Cardiac fibroblast (primary cell): ENCODE measurements around the gene SNTG2.
A peak's percentile ranks its signal among the peaks of the same experiment; 100 is the strongest.

ENCODE experiments used
- DNase-seq, 2 donors: peaks; one replicate each; pipeline versions ENCODE4 v3.0.0 to v3.0.0-alpha.2; 2010; ENCODE audit warnings: low read depth in 2 of 2
- H3K4me3 ChIP-seq, 2 donors: replicated peaks in 1 of 2; 1 replicate in 1 of 2; 2 replicates in 1 of 2; pipeline ENCODE4 v1.5.1; 2011; ENCODE audit warnings: low read depth in 2 of 2, low read length in 2 of 2, mild to moderate bottlenecking in 2 of 2, moderate library complexity in 1 of 2
- TF ChIP-seq, protein P1 (sequence below): IDR thresholded peaks from one replicate; pipeline ENCODE4 v1.5.1; 2011; ENCODE audit warnings: low read depth, mild to moderate bottlenecking, low read length, inconsistent platforms

Gene SNTG2

GRCh38 chr2:950080-950966 is at the start of gene SNTG2:
Gene SNTG2 (plus strand): TSS chr2:950849. CDS start chr2:950997, 148 bp downstream.
- DNase-seq = no peak
- H3K4me3 ChIP-seq = peak within 1 kb of the TSS; percentile 37 to 48
- TF ChIP-seq, protein P1, sequence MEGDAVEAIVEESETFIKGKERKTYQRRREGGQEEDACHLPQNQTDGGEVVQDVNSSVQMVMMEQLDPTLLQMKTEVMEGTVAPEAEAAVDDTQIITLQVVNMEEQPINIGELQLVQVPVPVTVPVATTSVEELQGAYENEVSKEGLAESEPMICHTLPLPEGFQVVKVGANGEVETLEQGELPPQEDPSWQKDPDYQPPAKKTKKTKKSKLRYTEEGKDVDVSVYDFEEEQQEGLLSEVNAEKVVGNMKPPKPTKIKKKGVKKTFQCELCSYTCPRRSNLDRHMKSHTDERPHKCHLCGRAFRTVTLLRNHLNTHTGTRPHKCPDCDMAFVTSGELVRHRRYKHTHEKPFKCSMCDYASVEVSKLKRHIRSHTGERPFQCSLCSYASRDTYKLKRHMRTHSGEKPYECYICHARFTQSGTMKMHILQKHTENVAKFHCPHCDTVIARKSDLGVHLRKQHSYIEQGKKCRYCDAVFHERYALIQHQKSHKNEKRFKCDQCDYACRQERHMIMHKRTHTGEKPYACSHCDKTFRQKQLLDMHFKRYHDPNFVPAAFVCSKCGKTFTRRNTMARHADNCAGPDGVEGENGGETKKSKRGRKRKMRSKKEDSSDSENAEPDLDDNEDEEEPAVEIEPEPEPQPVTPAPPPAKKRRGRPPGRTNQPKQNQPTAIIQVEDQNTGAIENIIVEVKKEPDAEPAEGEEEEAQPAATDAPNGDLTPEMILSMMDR = no peak

DNA sequence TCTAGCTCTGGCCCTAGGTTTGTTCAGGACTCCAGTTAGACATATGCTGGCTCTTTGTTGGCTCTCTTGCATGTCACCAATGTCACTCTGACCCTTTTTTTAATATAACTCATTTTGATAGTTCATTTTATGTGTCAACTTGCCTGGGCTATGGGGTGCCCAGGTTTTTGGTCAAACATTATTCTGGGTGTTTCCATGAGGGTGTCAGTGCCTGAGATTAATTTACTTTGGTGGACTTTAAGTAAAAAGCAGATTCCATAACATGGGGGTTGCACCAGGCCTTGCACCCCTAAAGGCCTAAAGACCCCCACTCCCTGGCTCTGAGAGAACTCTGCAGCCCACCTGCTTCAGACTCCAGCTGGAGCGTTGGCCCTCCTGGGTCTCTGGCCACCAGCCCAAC is 48.1 kb upstream of the SNTG2 start:
- TF ChIP-seq, protein P1 = no peak
- no peak overlapping the region for H3K4me3 ChIP-seq
- DNase-seq = no peak

GRCh38 chr2:903223-903900 is 47.3 kb upstream of the SNTG2 start:
- no peak overlapping the region for H3K4me3 ChIP-seq
- TF ChIP-seq, protein P1 = no peak
- no peak for DNase-seq

DNA sequence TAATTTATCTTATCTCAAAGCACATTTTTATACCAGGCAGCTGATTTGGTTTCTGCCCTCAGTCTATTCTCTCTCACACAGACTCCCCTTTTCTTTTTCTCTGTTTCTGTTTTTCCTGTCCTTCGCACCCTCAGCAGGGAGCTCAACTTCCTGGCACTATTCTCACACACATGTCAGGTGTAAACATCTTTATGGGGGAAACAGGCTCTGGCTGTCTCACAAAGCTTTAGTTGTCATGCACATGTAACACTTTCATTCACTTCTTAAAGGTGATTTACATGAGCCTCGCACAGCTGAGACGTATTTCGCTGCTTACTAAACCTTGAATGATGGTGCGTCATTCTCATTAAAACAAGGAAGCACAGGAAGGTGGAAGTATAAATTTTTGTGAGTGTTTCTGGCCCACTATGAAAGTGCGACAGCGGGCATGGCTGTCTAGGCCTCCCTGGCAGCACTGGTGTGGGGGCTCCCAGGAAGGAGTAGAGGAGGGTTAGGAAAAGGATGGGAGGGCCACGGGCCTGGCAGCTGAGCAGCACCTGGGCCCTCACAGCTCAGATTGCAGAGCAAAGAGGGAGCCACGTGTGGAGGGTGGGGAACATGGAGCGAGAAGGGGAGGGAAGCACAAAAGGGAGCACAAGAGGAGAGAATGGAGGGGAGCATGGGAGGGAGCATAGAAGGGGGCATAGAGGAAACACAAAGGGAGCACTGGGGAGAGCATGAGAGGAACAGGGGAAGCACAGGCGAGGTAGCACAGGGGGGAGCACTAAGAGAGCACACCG is 46.2 kb upstream of the SNTG2 start:
- no peak overlapping the region for H3K4me3 ChIP-seq
- DNase-seq = no peak
- TF ChIP-seq, protein P1 = no peak

DNA sequence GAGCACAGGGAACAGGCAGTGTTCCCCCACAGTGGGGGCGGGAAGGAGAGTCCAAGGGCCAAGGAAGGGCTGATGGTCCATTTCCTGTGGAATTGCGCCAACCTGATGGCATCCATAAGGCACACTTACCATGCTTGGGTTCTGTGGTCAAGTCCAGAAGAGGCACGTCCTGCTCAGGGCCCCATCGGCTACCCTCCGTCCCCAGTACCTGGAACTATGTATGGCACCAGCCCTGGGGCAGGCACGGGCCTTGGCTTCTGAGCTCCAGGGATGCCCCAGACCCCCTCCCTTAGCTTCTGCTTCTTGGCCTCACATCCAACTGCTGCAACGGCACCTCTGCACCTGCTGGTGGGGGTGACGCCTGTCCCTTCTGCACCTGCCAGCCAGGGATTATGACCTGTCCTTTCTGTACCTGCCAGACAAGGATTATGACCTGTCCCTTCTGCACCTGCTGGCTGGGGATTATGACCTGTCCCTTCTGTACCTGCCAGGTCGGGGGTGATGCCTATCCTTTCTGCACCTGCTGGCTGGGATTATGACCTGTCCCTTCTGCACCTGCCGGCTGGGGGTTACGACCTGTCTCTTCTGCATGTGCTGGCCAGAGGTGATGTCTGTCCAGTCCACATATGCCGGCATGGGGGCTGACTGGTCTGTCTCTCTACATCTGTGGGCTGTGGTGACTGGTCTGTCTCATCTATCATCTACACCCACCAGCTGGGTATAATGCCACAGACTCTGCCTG is 45.4 kb upstream of the SNTG2 start:
- TF ChIP-seq, protein P1 = no peak
- no peak overlapping the region for H3K4me3 ChIP-seq
- DNase-seq = no peak

GRCh38 chr2:905833-906140 is 44.9 kb upstream of the SNTG2 start:
- no peak for DNase-seq
- no peak overlapping the region for H3K4me3 ChIP-seq
- TF ChIP-seq, protein P1 = no peak
